ENCODE data around the gene ETFBKMT. TPM values are rescaled to one million over a fixed set of nuclear protein-coding genes. Genes with fewer than 3 reads are reported as not detected.

The ETFBKMT gene
- polyA plus RNA-seq, 1 donor (not counting 4 experiments of a cell fraction or from before 2014, with no cell fraction given) = 1.4 TPM

- no peak for FAIRE-seq
Measured at GRCh38 chr12:31663576-31663975, 4.1 kb downstream of the ETFBKMT start.

GRCh38 chr12:31664038-31664437 is 4.5 kb downstream of the ETFBKMT start:
- H3K4me2 ChIP-seq (ENCODE audit: control insufficient read depth, extremely low read depth, insufficient read depth, low read depth, low read length) = no peak overlapping the region
- FAIRE-seq (no peak), DNase-seq (ENCODE audit: low read depth, low spot score) (no peak)
- H3K79me2 ChIP-seq (ENCODE audit: control insufficient read depth, insufficient read depth, low read length) = no peaks in the 10 kb centered on the region
- no peaks in the 10 kb centered on the region for H4K20me1 ChIP-seq (ENCODE audit: control insufficient read depth, extremely low read depth, insufficient read depth, low read length)
- no peaks in the 10 kb centered on the region for H3K9me1 ChIP-seq (ENCODE audit: control insufficient read depth, extremely low read depth, insufficient read depth, low read length)
- TF ChIP-seq CTCF (optimal IDR thresholded peaks at IDR 0.05 in 1 of 3, IDR thresholded peaks at IDR 0.05 in 1 of 3, conservative IDR thresholded peaks at IDR 0.05 in 1 of 3; ENCODE audit: extremely low read depth in 1 of 3, insufficient read depth in 2 of 3, low read length in 3 of 3) (no peak), EZH2 (IDR thresholded peaks at IDR 0.05; ENCODE audit: low read length) (no peak)
- no peak overlapping the region for H2AFZ ChIP-seq (ENCODE audit: control insufficient read depth, low read length)
- H3K27me3 ChIP-seq (ENCODE audit: control insufficient read depth, extremely low read depth, insufficient read depth, low read length) = no peaks in the 10 kb centered on the region
- no peaks in the 10 kb centered on the region for H3K9me3 ChIP-seq (ENCODE audit: control insufficient read depth, low read depth, low read length)
- H3K4me1 ChIP-seq (ENCODE audit: control insufficient read depth, extremely low read depth, insufficient read depth, low read length) = peaks cover 5% of the 10 kb centered on the region
- no peak overlapping the region for H3K9ac ChIP-seq (ENCODE audit: control insufficient read depth, extremely low read depth, insufficient read depth, low read length)
- H3K36me3 ChIP-seq (ENCODE audit: control insufficient read depth in 2 of 2, extremely low read depth in 1 of 2, insufficient read depth in 2 of 2, low read length in 2 of 2) = no peaks in the 10 kb centered on the region
- dilution Hi-C loops (cut with MboI; ENCODE audit: extremely low pct_ligation_motif_present, low sequenced_read_pairs) = no loop called here
- H3K27ac ChIP-seq (ENCODE audit: control insufficient read depth, insufficient read depth, low read length) = no peak overlapping the region
- H3K4me3 ChIP-seq (ENCODE audit: control insufficient read depth in 2 of 3, extremely low read depth in 1 of 3, insufficient read depth in 2 of 3, low read depth in 1 of 3, low read length in 3 of 3) = no peak overlapping the region

More at GRCh38 chr12:31663576-31663975, 4.1 kb downstream of the ETFBKMT start:
- Histone ChIP-seq H3K27me3 (ENCODE audit: control insufficient read depth, extremely low read depth, insufficient read depth, low read length) (no peaks in the 10 kb centered on the region), H3K4me3 (ENCODE audit: control insufficient read depth in 2 of 3, extremely low read depth in 1 of 3, insufficient read depth in 2 of 3, low read depth in 1 of 3, low read length in 3 of 3) (no peak overlapping the region), H3K9ac (ENCODE audit: control insufficient read depth, extremely low read depth, insufficient read depth, low read length) (no peak overlapping the region), H3K79me2 (ENCODE audit: control insufficient read depth, insufficient read depth, low read length) (no peaks in the 10 kb centered on the region), H2AFZ (ENCODE audit: control insufficient read depth, low read length) (no peak overlapping the region), H3K36me3 (ENCODE audit: control insufficient read depth in 2 of 2, extremely low read depth in 1 of 2, insufficient read depth in 2 of 2, low read length in 2 of 2) (no peaks in the 10 kb centered on the region), H3K9me3 (ENCODE audit: control insufficient read depth, low read depth, low read length) (no peaks in the 10 kb centered on the region), H3K4me2 (ENCODE audit: control insufficient read depth, extremely low read depth, insufficient read depth, low read depth, low read length) (no peak overlapping the region), H3K9me1 (ENCODE audit: control insufficient read depth, extremely low read depth, insufficient read depth, low read length) (no peaks in the 10 kb centered on the region), H3K4me1 (ENCODE audit: control insufficient read depth, extremely low read depth, insufficient read depth, low read length) (peaks cover 6% of the 10 kb centered on the region), H4K20me1 (ENCODE audit: control insufficient read depth, extremely low read depth, insufficient read depth, low read length) (no peaks in the 10 kb centered on the region), H3K27ac (ENCODE audit: control insufficient read depth, insufficient read depth, low read length) (no peak overlapping the region)
- TF ChIP-seq EZH2 (IDR thresholded peaks at IDR 0.05; ENCODE audit: low read length) (no peak), CTCF (optimal IDR thresholded peaks at IDR 0.05 in 1 of 3, IDR thresholded peaks at IDR 0.05 in 1 of 3, conservative IDR thresholded peaks at IDR 0.05 in 1 of 3; ENCODE audit: extremely low read depth in 1 of 3, insufficient read depth in 2 of 3, low read length in 3 of 3) (no peak)
- DNase-seq (ENCODE audit: low read depth, low spot score) = no peak
- dilution Hi-C loops (cut with MboI; ENCODE audit: extremely low pct_ligation_motif_present, low sequenced_read_pairs) = no loop called here

All from keratinocyte (primary cell).